ENCODE measurements around the gene RAD51AP1. TPM values are rescaled to one million over a fixed set of nuclear protein-coding genes. Genes with fewer than 3 reads are reported as not detected.

The RAD51AP1 gene
- total and polyA plus RNA-seq, 2 donors (not counting 3 experiments of a cell fraction or from before 2014, with no cell fraction given): 9.0 to 23.1 TPM

DNA sequence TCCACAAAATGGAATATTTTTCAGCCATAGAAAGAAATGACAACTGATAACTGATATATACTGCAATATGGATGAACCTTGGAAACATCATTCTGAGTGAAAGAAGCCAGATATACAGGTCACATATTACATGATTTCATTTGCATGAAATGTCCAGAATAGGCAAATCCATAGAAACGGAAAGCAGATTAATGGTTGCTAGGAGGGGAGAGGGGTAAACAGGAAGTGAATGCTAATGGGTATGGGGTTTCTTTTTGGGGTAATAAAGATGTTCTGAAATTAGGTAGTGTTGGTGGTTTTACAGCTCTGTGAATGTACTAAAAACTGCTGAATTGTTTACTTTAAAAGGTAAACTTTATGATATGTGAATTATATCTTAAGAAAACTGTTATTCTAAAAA, 6.5 kb downstream of the RAD51AP1 start:
- no TSS peak for BruUV-seq (replicated peaks)
- H3K9me3 ChIP-seq (replicated peaks; ENCODE audit: control insufficient read depth, insufficient read depth, low read length): no peaks in the 10 kb centered on the region
- H3K4me2 ChIP-seq (ENCODE audit: insufficient read depth, low read length): no peak overlapping the region
- H4K20me1 ChIP-seq (replicated peaks; ENCODE audit: control insufficient read depth, extremely low read depth, insufficient read depth, low read length): no peaks in the 10 kb centered on the region
- no peak for FAIRE-seq
- H3K27ac ChIP-seq (ENCODE audit: insufficient read depth, low read depth, low read length): no peak overlapping the region
- intact Hi-C loops (cut with micrococcal nuclease) (no loop called here), dilution Hi-C loops (cut with MboI; ENCODE audit: extremely low pct_ligation_motif_present, low sequenced_read_pairs) (no loop called here)
- no peaks in the 10 kb centered on the region for H3K9me1 ChIP-seq (replicated peaks; ENCODE audit: control insufficient read depth, extremely low read depth, insufficient read depth, low read length)
- H3K36me3 ChIP-seq (ENCODE audit: control insufficient read depth in 2 of 2, extremely low read depth in 1 of 2, insufficient read depth in 2 of 2, low read length in 2 of 2): peaks cover 0 to 6% of the 10 kb centered on the region in 2 experiments
- ChIA-PET POLR2A (no interaction called here), CTCF (no interaction called here)
- H3K27me3 ChIP-seq (ENCODE audit: control insufficient read depth in 2 of 2, insufficient read depth in 2 of 2, low read length in 2 of 2): no peaks in the 10 kb centered on the region
- H3K79me2 ChIP-seq (ENCODE audit: control insufficient read depth, insufficient read depth, low read length): peaks cover 9% of the 10 kb centered on the region
- TF ChIP-seq, protein P1, sequence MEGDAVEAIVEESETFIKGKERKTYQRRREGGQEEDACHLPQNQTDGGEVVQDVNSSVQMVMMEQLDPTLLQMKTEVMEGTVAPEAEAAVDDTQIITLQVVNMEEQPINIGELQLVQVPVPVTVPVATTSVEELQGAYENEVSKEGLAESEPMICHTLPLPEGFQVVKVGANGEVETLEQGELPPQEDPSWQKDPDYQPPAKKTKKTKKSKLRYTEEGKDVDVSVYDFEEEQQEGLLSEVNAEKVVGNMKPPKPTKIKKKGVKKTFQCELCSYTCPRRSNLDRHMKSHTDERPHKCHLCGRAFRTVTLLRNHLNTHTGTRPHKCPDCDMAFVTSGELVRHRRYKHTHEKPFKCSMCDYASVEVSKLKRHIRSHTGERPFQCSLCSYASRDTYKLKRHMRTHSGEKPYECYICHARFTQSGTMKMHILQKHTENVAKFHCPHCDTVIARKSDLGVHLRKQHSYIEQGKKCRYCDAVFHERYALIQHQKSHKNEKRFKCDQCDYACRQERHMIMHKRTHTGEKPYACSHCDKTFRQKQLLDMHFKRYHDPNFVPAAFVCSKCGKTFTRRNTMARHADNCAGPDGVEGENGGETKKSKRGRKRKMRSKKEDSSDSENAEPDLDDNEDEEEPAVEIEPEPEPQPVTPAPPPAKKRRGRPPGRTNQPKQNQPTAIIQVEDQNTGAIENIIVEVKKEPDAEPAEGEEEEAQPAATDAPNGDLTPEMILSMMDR (IDR thresholded peaks at IDR 0.05; ENCODE audit: extremely low read depth in 1 of 2, insufficient read depth in 1 of 2, low read depth in 1 of 2, low read length in 2 of 2): no peak
- TF ChIP-seq JUN (IDR thresholded peaks at IDR 0.05; ENCODE audit: borderline replicate concordance, insufficient read depth, insufficient read length, low read depth) (no peak), EZH2 (IDR thresholded peaks at IDR 0.05; ENCODE audit: borderline replicate concordance, low read depth, low read length, severe bottlenecking) (no peak), POLR2A (IDR thresholded peaks at IDR 0.05; ENCODE audit: low read depth, low read length) (no peak)
- no peak for DNase-seq (ENCODE audit: low read depth, low spot score)
- H3K9ac ChIP-seq (replicated peaks; ENCODE audit: extremely low read depth, insufficient read depth, low read length): no peak overlapping the region
- peaks cover 4% of the 10 kb centered on the region for H3K4me1 ChIP-seq (ENCODE audit: control insufficient read depth, extremely low read depth, insufficient read depth, low read length)
- no peak overlapping the region for H3K4me3 ChIP-seq (replicated peaks in 1 of 3; ENCODE audit: insufficient read depth in 1 of 3, low read depth in 1 of 3, low read length in 3 of 3)
- H2AFZ ChIP-seq (ENCODE audit: low read depth, low read length): no peak overlapping the region

DNA sequence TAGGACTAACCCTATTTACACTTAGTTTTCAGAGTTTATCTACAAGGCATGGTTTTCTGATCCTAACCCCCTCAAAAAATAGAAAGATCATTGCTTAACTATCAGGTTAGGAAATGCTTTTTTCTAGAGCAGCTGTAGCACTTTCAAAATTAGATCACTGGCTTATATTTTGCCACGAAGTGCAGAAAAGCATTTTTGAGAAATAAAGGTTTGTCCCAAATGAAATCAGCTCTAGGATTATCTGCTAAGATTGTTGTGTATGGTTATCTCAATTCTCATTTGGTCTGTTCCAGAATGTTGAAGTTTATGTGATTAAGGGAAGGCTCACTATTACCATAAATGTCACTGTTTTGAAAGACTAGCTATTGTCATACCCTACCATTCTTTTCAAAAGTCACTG, 13.5 kb downstream of the RAD51AP1 start:
- intact Hi-C loops (cut with micrococcal nuclease) (no loop called here), dilution Hi-C loops (cut with MboI; ENCODE audit: extremely low pct_ligation_motif_present, low sequenced_read_pairs) (no loop called here)
- no peak overlapping the region for H3K9ac ChIP-seq (replicated peaks; ENCODE audit: extremely low read depth, insufficient read depth, low read length)
- FAIRE-seq (no peak), DNase-seq (ENCODE audit: low read depth, low spot score) (no peak)
- H3K4me3 ChIP-seq (replicated peaks in 1 of 3; ENCODE audit: insufficient read depth in 1 of 3, low read depth in 1 of 3, low read length in 3 of 3): no peak overlapping the region
- H3K27me3 ChIP-seq (ENCODE audit: control insufficient read depth in 2 of 2, insufficient read depth in 2 of 2, low read length in 2 of 2): no peaks in the 10 kb centered on the region
- no peaks in the 10 kb centered on the region for H4K20me1 ChIP-seq (replicated peaks; ENCODE audit: control insufficient read depth, extremely low read depth, insufficient read depth, low read length)
- no peak overlapping the region for H3K27ac ChIP-seq (ENCODE audit: insufficient read depth, low read depth, low read length)
- H3K4me2 ChIP-seq (ENCODE audit: insufficient read depth, low read length): no peak overlapping the region
- H3K4me1 ChIP-seq (ENCODE audit: control insufficient read depth, extremely low read depth, insufficient read depth, low read length): no peaks in the 10 kb centered on the region
- ChIA-PET CTCF (no interaction called here), POLR2A (no interaction called here)
- TF ChIP-seq, protein P2, sequence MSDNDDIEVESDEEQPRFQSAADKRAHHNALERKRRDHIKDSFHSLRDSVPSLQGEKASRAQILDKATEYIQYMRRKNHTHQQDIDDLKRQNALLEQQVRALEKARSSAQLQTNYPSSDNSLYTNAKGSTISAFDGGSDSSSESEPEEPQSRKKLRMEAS (IDR thresholded peaks at IDR 0.05; ENCODE audit: insufficient read depth, insufficient read length): no peak
- TF ChIP-seq POLR2AphosphoS5 (IDR thresholded peaks at IDR 0.05; ENCODE audit: insufficient read depth, low read depth, low read length) (no peak), FOS (IDR thresholded peaks at IDR 0.05; ENCODE audit: borderline replicate concordance, insufficient read depth, low read length) (no peak), GATA2 (IDR thresholded peaks at IDR 0.05; ENCODE audit: insufficient read depth, insufficient read length, low read depth, low read length) (no peak)
- TF ChIP-seq, protein P1 (IDR thresholded peaks at IDR 0.05; ENCODE audit: extremely low read depth in 1 of 2, insufficient read depth in 1 of 2, low read depth in 1 of 2, low read length in 2 of 2): no peak
- H3K79me2 ChIP-seq (ENCODE audit: control insufficient read depth, insufficient read depth, low read length): no peaks in the 10 kb centered on the region
- H3K9me3 ChIP-seq (replicated peaks; ENCODE audit: control insufficient read depth, insufficient read depth, low read length): no peaks in the 10 kb centered on the region
- H3K36me3 ChIP-seq (ENCODE audit: control insufficient read depth in 2 of 2, extremely low read depth in 1 of 2, insufficient read depth in 2 of 2, low read length in 2 of 2): peaks cover 0 to 6% of the 10 kb centered on the region in 2 experiments
- no peak overlapping the region for H2AFZ ChIP-seq (ENCODE audit: low read depth, low read length)
- BruUV-seq (replicated peaks): no TSS peak
- H3K9me1 ChIP-seq (replicated peaks; ENCODE audit: control insufficient read depth, extremely low read depth, insufficient read depth, low read length): no peaks in the 10 kb centered on the region

All from endothelial cell of umbilical vein (primary cell).